Stimulated activated CD4-positive, alpha-beta T cell treated with anti-CD3 and anti-CD28 coated beads, Interleukin-4, amount 100 ng/mL, for 24 hours (primary cell): ENCODE data around the gene EMID1.
"Not testable (repeated sequence)": the region's sequence is repeated elsewhere in the genome, so short reads cannot be mapped to it uniquely, and the experiment has no call there.

ENCODE experiments used
- DNase-seq: peaks from one replicate; pipeline ENCODE4 v3.0.0-alpha.2; 2020

Gene EMID1

DNA sequence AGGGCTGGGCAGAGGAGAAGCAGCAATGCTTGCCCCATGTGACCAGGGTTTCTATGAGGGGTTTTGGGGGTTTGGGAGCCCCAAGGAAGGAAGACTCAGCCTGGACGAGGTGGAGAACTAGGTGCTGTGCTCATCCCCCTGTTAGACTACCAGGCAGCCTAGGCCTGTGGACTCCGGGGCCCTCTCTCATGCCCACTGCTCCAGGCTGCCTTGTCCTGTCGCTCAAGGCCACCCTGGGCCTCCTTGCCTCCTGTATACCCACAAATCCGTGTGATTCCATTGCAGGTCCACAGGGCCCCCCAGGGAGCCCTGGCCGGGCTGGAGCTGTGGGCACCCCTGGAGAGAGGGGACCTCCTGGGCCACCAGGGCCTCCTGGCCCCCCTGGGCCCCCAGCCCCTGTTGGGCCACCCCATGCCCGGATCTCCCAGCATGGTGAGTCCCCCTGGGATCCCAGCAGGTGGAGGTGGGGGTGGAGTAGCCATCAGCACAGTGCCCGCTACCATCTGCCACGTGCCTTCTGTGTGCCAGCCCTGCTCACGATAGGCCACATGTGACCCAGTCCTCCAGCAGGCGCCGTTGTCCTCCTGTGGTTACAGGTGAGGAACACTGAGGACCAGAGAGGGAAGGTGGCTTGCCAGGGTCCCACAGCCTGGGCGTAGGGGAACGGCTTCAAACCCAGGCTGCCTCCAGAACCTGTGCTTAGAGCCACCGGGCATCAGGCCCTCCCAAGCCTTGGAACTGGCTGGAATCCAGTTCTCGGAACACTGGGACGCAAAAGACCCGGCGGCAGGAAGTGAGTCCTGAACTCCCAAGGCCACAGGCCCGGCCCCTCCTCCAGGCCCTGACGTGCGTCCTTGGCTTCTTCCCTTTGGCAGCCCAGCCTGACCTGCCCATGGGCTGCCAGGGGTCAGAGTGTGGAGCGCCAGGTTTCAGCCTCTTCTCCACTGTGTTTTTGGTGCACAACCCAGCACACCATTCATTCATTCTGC is 26.6 kb downstream of the EMID1 start:
- no peak for DNase-seq

- DNase-seq: no peak
These were observed 27.7 kb downstream of the EMID1 start for GRCh38 chr22:29233277-29233877.

DNA sequence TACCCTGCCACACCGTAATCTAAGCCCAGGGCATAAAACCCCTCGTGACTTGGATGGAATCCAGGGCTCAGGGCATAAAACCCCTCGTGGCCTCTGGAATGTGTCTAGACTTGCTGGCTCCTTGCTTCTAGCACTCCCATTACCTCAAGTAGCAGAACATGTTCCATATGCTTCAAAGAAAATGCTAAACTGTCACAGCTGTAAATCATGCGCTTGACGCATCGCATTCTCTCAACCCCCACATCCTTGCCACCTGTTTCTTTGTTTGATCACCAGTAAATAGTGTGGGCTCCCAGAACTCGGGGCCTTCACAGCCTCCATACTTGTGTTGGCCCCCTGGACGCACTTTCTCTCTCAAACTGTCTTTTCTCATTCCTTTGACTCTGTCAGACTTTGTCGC is 34.8 kb downstream of the EMID1 start:
- DNase-seq: not testable (repeated sequence)

DNA sequence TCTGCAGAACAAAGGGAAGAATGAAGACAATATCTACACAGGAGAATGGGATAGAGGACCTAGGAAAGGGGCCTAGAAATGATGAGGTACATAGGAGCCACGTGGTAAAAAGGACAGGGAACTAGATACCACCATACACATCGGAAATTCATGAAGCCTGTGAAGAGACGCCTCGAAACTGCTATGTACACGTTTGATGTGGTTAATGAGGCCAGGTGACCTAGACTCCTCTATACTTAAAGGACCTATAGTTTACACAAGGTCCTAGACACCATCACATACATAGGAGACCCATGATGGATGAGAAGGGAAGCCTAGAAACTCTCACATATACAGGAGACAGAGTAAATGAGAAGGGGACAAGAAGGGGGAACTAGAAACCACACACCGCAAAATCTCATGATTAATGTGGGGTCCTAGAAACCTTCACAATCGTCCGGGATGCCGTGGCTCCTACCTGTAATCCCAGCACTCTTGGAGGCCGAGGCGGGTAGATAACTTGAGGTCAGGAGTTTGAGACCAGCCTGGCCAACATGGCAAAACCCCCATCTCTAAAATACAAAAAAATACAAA is 38.3 kb downstream of the EMID1 start:
- DNase-seq: no peak

GRCh38 chr22:29244785-29245625 is 39.3 kb downstream of the EMID1 start:
- DNase-seq: no peak

- DNase-seq: peak; percentile 71
These were observed 40.1 kb downstream of the EMID1 start for GRCh38 chr22:29245626-29246385.

- not testable (repeated sequence) for DNase-seq
These were observed 42.2 kb downstream of the EMID1 start for GRCh38 chr22:29247891-29248290.

- no peak for DNase-seq
These were observed 45.6 kb downstream of the EMID1 start for GRCh38 chr22:29251265-29251664.

DNA sequence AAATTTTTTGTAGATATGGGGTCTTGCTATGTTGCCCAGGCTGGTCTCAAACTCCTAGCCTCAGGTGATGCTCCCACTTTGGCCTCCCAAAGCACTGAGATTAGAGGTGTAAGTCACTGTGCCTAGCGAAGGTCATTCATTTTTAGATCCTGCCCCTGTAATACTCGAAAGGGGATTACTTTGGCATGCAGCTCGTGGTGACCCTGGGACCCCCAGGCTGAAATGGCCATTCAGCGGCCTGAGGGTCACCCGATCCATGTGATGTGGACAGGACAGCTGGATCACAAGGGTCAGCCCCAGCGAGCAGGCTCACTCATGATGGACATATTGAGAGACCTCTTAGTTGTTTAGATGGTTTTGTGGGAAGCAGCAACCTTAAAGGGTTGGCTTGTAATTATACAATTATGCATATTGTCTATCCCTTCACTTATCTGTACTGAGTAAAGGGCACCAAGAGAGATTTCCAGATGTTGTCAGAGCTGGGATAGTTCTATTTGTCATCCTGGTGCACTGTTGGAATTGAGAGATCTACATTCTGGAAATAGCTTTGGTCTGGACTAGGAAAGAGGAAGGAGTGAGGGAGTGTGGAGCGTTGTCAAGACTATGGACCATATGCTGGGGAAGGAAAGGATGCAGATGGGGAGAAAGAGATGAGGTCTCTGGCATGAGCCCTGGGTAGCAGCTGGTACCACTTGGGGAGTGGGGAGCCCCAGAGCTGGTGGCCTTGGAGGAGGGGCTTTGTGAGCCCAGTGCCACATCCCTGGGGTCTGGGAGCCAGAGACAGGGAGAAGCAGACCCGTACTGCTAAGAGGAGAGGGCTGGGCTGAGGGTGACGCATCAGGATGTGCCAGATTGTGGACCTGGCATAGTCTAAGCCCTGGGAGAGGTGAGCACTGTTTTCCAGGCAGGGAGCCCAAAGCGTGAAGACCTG is 46.5 kb downstream of the EMID1 start:
- no peak for DNase-seq

GRCh38 chr22:29253561-29254285 is 48.0 kb downstream of the EMID1 start:
- no peak for DNase-seq

- no peak for DNase-seq
These were observed 48.6 kb downstream of the EMID1 start for GRCh38 chr22:29254286-29254660.

DNA sequence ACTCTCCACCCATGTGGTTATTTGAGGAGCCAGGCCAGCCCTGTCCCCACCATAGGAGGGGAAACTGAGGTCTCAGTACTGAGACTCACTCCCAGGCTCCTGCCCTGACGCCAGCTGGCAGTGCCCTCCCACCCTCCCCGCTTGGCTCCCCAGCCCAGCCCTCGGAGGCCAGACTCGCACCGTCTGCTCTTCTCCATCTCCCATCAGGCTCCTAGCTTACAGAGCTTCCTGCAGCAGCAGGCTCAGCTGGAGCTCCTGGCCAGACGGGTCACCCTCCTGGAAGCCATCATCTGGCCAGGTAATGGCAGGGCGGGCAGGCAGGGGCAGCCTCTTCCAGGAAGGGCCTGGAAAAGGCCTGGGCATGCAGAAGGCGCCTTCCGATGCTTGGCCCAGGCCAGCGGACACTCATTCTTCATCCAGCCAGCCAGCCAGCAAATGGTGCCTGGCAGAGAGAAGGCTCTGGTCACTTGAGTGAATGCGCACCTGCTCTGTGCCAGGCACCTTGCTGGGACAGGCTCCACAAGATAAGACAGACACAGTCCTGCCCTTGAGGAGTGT is 49.4 kb downstream of the EMID1 start:
- DNase-seq: no peak

DNA sequence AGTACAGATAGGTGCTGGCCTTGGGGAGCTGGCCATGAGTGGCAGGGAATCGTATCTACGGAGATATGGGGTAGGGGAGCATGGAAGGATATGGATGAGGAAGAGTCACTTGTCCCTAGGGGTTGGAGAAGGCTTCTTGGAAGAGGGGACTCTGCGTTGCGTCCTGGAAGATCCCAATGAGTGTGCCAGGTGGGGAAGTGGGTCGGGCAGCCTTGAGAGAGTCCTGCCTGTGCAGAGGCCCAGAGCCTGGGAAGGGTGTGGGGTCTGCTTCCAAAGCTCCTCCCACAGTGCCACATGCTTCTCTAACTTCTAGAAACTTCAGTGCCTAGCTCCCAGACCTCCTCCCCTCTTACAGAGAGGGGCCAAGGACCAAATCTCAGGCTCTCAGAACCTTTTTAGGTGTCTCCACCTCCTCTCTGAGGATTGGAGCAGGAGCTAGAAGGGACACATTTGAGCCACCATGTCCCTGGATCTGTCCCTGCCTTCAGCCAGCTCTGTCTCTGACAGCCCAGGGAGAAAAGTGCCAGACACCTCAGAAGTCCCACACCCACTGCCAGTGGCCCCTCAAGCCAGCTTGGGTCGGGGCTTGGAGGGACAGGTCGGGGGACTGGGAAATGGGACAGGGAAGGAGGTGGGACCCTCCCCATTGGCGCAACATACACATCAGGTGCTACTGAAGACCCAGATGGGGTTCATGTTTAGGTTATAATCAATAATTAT is 51.1 kb downstream of the EMID1 start:
- DNase-seq: no peak

DNA sequence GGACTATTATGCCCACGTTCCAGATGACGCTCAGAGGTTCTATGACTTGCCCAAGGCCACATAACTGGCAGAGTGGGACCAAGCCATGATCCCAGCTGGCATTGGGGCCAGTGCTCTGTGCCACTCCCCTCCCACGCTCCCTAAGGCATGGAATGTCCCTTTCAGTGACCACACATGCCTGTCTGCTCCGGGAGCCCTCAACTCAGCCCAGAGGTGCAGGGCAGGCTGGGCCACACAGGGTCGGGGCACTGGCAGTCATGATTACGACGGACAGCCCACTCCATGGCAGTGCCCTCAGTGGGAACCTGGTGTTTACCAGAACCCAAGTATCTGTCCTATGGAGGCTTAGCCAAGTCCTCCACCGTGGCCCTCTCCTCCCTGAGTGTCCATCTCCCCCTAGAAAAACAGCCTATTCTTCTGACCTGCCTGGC is 52.1 kb downstream of the EMID1 start:
- no peak for DNase-seq

- no peak for DNase-seq
These were observed 52.9 kb downstream of the EMID1 start for GRCh38 chr22:29258407-29259252.

GRCh38 chr22:29259253-29259899 is 53.7 kb downstream of the EMID1 start:
- no peak for DNase-seq

DNA sequence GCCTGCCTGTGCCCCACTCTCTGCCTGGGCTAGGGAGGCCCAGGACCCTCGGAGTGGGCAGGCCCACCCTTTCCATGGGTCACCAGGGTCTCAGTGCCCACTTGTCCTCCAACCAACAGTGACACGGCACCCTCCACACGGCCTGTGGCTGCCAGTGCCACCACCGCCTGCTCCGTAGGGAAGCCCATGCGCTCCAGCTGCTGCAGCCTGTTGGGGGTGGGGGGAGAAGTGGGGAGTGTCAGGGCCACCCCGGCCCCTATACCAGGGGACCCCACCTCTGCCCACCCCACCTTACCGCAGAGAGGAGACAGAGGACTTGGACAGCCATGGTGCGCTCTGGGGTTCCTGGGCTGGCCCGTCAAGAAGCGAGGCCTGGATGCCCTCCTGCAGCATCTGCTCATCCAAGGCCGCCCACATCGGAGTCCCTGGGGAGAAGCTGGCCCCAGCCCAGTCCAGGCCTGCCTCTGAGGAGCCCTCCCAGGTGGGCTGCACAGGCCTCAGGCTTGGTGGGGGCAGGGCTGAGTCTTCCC is 54.4 kb downstream of the EMID1 start:
- no peak for DNase-seq
